Measurements from ENCODE around the gene LRP1.

GRCh38 chr12:57216921-57217879 lies 88.9 kb downstream of the LRP1 start:
- TF ChIP-seq CTCF (conservative IDR thresholded peaks at IDR 0.05; ENCODE audit: low read length) (no peak), EZH2phosphoT487 (IDR thresholded peaks at IDR 0.05; ENCODE audit: borderline replicate concordance) (no peak)

All from Loucy (cell line).